Raji (cell line): ENCODE results near the gene SNX8.

Source experiments
- POLR2A ChIP-seq: IDR thresholded peaks from 2 replicates; pipeline ENCODE4 v1.6.1; 2011; ENCODE audit warnings: low read depth, low read length, control low read depth; ENCODE audit not compliant: insufficient read depth

SNX8 gene

GRCh38 chr7:2350055-2350454 lies 35.8 kb upstream of the SNX8 start:
- no peak for TF ChIP-seq POLR2A

- no peak for TF ChIP-seq POLR2A
Measured at GRCh38 chr7:2336626-2337299, 22.5 kb upstream of the SNX8 start.

- no peak for TF ChIP-seq POLR2A
Measured at GRCh38 chr7:2331707-2332106, 17.5 kb upstream of the SNX8 start.

- TF ChIP-seq POLR2A: no peak
Measured at GRCh38 chr7:2330493-2330892, 16.3 kb upstream of the SNX8 start.

- no peak for TF ChIP-seq POLR2A
Measured at GRCh38 chr7:2326951-2327350, 12.7 kb upstream of the SNX8 start.

GRCh38 chr7:2325162-2325561 lies 10.9 kb upstream of the SNX8 start:
- TF ChIP-seq POLR2A: no peak

- TF ChIP-seq POLR2A: no peak
Measured at GRCh38 chr7:2321020-2321419, 6.8 kb upstream of the SNX8 start.

GRCh38 chr7:2317556-2318293 lies 3.5 kb upstream of the SNX8 start:
- no peak for TF ChIP-seq POLR2A

GRCh38 chr7:2316578-2316977 lies 2.3 kb upstream of the SNX8 start:
- no peak for TF ChIP-seq POLR2A

- no peak for TF ChIP-seq POLR2A
Measured at GRCh38 chr7:2315787-2316186, 1.5 kb upstream of the SNX8 start.

- TF ChIP-seq POLR2A: no peak
Measured at GRCh38 chr7:2313450-2314208, 612 bp downstream of the SNX8 start.

GRCh38 chr7:2312267-2312929 lies 1.8 kb downstream of the SNX8 start:
- TF ChIP-seq POLR2A: peak; percentile 23; the same call in 1 of the 2 replicates

- no peak for TF ChIP-seq POLR2A
Measured at GRCh38 chr7:2309889-2310331, 4.3 kb downstream of the SNX8 start.

GRCh38 chr7:2307690-2308107 lies 6.5 kb downstream of the SNX8 start:
- peak; percentile 47 for TF ChIP-seq POLR2A

GRCh38 chr7:2306688-2307087 lies 7.6 kb downstream of the SNX8 start:
- 0 out of 2 replicates have a peak, but pooled peaks have one; percentile 12 for TF ChIP-seq POLR2A
